Activated CD8-positive, alpha-beta memory T cell treated with anti-CD3 and anti-CD28 coated beads, Interleukin-2, amount 50 U/mL, for 4 hours (primary cell): ENCODE measurements around the gene MICAL2.
A peak's percentile ranks its signal among the peaks of the same experiment; 100 is the strongest.

Experiments used
- DNase-seq: peaks from one replicate; pipeline ENCODE4 v3.0.0-alpha.2; 2020

Gene MICAL2

DNA sequence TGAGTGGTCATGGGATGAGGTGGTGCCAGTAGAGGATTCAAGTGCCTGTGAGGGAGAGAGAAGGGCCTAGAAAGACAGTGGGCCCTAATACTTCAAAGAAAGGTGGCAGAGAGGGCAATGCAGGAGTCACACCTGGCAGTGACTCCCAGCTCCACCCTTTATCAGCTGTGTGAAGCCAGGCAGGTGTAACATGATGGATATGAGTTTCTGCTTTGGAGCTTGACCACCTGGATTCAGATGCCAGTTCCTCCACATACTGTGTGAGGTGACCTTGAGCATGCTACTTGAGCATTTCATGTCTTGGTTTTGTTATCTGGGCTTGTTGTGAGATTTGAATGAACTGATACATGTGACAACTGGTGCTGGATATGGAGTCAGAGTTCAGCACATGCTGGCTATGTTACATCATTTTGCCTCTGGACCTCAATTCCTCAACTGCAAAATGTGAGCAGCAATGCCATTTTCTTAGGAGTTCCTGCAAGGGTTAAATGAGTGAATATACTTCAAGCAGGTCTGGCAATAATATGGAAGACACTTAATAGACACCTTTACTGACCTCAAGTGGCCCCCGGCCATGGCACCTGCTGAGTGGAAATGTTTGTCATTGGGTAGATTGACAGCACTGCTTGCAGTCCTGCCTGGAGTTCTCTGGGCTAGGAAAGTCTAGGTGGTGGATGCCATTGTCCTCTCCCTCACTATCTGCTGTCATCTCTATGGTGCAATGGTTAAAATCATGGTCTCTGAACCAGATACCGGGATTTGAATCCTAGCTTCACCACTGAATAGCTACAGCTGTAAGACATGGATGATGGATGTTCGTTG, 83.3 kb downstream of the MICAL2 start:
- no peak for DNase-seq

DNA sequence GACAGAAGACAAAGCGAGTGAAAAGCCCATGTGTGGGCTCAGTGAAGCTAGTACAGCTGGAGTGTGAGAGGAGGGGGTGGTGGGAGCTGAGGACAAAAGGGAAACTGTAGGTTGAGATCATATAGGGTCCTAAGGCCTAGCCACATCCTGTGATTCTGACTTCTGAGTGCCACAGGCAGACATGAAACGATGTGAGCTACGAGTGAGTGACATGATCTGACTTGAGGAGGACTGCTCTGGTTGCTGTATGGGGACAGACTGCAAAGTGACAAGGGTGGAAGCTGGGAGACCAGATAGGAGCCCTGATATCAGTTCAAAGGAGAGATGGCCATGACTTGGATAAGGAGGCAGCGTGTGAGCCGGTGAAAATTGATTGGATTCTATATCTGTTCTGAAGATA, 85.4 kb downstream of the MICAL2 start:
- peak; percentile 31 for DNase-seq

DNA sequence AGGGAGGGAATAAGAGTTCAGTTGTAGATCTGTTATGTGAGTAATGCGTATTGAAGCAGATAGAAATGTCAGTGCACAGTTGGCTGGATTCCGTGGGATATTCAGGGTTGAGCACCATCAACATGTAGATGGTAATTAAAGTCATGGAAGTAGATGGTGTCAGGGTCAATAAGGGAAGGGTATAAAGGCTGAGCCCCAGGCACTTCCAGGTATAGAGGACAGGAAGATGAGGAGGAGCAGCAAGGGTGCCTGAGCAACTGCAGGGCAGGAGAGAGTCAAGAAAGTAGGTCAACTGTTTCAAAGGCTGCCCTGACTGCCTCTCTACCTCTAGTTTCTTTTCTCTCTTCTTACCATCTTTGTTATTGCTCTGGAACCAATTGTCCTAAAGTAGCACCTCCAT, 85.9 kb downstream of the MICAL2 start:
- no peak for DNase-seq

DNA sequence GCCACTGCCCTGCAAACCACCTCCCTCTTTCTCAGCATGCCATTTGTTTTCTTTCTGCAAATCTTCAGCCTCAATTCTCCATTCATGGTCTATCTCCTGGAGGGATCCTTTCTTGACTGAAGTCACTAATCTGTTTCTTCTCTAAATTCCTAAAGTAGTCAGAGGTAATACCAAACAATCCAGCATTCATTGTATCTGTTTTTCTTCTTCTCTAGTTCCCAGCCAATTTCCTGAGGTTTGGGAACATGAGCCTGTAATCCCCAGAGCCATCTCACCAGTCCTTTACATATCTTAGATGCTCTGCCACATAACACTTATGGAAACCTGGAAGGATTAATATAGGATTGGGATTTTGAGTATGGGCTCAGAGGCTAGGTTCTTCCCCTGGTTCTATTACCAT, 86.5 kb downstream of the MICAL2 start:
- no peak for DNase-seq

DNA sequence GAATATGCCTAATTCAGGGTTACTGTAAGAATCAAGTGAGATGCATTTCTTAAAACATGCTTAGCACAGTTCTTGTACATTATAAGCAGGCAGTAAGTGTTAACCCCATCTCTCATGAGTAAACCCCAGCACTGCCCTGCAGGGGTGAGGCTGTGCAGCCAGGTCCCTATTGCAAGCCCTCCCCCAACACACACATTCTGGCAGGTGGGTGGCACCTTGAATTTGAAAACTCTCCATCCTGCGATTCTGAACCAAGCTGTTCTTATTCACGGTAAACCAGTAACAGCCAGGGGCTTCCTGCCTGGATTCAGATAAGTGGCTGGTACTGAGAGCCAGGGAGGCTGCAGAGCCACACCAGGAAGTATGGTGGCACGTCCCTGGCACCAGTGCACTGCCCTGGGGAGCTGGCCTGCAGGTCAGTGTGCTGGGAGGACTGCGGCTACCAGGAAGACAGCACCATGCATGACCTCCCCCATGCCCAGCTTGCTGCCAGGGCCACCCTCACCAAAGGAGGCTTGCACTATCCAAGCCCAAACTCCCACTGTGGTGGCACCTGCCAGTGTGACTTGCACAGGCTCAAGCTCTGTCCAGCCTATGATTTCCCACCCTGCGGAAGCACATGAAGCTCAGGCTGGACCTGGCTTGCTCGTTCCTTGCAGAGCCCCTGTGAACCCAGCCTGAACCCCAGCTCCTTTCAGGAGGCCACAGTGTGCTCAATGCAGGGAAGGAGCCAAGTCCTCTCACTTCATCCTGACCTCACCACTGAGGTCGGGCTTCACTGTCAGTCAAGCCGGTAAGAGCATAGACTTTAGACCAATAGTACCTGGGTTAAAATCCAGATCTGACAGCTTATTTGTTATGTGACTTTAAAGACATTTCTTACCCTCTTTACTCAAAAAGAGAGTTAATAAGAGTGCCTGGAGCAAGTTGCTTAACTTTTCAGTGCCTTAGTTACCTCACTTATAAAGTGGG, 88.1 kb downstream of the MICAL2 start:
- no peak for DNase-seq

DNA sequence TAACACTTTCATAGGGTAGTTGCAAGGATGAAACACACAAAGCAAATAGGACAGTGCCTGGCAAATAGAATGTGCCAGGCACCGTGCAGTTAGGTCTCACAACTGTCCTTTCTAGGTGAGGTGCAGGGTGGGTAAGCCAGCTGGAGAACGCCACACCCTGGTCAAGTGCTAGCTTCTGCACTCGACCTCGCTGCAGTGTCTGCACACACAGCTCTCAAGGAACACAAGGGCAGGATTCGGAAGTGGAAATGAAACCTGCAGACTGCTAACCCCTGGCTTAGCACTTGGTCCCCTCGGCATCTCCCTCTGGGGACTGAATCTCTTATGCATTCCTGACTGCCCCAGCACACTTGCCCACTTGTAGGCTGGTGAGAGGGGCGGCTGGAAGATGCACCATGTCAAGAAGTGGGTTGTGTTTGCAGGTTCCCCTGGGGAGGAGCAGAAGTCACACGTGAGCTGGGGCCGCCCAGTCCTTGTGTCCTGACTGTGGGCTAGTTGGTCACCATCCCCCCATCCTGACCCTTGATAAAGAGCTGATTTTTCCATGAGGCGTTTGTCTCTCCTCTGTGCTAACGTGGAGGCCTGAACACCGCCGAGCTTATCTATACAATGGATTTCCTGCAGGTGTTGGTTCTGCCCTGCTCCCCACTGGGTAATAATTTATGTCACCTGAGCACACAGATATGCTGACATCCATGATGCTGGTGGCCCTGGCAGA, 89.0 kb downstream of the MICAL2 start:
- no peak for DNase-seq

DNA sequence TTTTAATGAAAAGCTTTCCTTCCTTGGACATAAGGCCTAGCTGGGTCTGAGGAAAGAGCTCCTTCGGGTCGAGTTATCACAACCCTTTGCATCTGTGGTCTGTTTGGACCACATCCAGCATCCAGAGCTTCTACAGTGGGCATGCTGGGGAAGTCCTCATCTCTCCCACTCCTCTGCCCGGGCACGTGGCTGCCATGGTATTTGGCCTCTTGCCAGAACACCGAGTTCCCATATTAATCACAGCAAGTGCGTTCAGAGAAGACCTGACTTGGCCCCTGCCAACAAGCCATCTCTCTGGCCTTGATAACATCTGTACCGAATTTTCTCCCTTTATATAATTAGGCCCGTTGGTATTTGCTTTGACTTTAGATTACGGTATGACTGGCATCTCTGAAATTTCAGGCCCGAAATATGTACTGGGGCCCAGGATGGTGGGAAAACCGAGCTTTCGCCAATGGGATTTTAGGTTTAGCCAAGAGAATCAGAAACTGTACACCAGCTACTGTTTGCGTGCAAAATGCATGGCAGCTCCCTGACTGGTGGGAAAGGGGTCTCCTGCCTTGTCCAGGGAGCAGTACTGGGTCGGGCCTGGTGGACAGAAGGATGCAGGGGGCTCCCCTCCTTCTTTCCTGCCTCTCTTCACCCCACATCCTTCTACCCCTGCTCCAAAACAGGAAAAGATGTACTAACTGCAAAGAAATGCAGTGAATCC, 90.0 kb downstream of the MICAL2 start:
- no peak for DNase-seq

DNA sequence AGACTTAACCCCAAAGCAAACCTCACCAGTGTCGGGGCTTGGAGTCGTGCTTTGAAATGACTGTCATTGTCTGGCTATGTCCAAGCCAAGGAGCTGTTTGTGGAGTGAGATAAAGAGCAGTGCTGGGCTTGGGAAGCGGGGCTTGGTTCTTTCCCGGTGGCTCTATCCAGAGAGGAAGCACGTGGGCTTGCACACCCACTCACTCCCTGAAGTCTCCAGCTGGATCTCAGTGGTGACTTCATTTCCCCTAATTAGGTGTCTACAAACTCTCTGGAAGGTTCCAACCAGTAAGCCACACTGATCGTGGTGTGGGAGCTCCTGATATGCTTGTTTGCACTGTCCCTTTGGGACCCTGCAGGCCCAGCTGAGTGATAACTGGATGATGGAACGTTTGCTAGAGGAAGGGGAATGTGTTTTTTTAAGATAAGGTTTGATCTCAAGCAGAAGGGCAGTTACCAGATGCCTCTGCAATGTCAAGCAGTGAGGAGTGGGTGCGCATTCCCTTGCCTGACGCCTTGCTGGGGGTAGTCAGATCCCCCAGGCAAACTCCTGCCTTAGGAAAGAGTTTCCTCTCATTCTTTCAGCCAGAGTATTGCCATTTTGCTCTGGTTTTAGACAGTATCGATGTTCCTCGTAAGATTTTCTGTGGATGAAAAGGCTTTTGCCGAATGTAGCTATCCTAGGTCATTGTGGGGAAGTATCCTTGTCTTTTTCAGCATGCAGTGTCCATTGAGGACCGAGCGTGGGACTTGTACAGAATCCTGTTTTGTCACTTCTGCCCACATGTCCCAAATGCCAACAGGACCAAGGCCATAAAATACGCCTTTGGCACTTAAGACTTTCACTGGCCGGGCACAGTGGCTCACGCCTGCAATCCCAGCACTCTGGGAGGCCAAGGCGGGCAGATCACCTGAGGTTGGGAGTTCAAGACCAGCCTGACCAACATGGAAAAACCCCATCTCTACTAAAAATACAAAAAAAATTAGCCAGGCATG, 90.9 kb downstream of the MICAL2 start:
- no peak for DNase-seq

DNA sequence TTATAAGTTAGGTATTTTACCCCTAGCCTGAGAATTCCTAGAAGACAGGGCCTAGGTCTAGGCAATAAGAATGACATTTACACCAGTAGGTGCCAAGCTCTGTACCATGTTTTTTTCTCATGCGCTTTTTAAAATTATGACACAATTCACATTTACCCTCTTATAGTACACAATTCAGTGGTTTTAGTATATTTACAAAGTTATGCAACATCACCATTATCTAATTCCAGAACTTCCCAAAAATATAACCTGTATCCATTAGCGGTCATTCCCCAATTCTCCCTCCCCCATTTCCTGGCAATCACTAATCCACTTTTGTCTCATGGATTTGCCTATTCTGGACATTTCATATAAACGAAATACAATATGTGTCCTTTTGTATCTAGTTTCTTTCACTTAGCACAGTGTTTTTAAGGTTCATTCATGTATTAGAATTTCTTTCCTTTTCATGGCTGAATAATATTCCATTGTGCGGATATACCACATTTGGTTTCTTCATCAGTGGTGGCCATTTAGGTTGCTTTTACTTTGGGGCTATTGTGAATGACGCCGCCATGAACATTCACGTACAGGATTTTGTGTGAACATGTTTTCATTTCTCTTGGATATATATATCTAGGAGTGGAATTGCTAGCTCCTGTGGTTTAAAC, 92.4 kb downstream of the MICAL2 start:
- DNase-seq, result no peak

DNA sequence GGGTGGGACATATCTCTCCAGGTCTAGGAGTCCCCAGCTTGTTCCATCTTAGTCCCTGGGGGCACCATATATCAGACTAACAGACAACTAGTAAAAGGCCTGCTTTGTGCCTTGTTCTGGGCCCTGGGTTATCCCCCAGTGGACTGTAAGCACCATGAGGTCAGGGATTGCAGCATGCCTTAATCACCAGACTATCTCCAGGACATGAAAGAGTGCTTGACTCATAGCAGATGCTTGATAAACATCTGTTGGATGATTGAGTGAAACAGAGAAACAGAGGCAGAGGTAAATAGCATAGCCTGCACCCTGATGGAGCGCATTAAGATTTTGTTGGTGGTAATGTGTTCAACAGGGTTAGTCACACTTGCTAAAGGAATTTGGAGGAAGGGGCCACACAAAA, 94.1 kb downstream of the MICAL2 start:
- DNase-seq, result no peak

DNA sequence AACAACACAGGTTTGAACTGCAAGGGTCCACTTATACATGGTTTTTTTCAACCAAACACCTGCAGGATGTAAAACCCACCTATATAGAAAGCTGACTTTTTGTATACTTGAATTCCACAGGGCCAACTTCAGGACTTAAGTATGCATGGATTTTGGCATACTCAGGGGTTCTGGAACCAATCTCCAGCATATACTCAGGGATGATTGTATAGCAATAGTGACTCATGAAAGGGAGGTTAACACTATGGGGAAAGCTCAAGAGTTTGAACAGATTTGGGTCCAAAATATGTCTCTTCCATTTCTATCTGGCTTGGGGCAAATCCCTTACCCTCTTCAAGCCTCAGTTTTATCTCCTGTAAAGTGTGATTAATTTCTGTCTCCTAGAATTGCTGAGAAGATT, 94.9 kb downstream of the MICAL2 start:
- no peak for DNase-seq

DNA sequence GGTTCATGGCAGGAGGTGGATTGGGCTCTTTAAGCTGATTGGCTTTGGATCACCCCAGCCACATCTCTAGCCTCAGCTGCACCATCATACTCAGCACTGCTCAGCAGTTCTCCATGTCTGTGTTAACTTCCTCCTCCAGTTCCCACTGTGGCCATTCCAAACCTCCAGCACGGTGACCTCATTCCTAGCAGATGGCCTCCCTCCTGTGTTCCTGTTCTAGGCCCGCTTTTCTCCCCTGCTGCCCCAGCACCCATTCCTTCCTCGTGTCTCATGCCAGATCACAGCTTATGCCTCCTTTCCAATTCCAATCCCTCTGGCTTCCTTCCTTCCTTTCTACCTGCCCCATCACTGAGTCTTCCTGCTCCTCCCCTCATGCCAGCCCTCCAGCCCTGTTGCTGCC, 96.1 kb downstream of the MICAL2 start:
- DNase-seq, result no peak

DNA sequence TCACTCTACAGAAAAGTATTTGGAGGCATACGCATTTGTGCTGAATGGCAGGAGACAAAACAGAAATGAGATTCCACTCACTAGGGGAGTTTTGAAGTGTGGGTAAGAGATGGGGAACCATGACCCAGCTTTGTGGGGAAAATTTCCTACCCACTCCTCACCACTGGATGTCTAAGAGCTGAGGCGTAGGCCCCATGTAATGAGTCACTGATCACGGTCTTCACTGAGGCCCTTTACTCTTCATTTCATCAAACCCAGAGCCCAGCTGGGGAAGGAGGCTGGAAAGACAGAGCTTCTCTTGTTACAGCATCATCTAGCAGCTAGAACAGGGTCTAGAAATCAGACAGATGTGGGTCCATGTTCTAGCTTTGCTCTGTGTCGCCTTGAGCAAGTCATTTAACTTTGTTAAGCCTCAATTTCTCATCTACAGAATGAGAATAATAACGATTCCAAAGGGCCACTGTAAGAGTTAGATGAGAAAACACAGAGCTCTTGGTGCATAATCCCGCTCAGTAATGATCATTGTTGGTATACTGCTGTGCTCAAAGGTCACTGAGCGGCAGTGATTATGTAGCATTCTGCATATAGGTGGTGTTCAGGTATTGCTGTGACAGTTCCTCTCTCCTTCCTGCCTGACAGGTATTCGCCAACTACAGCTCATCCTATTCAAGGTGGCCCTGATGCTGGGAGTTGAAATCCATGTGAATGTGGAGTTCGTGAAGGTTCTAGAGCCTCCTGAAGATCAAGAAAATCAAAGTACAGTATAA, 97.2 kb downstream of the MICAL2 start:
- DNase-seq, result no peak

DNA sequence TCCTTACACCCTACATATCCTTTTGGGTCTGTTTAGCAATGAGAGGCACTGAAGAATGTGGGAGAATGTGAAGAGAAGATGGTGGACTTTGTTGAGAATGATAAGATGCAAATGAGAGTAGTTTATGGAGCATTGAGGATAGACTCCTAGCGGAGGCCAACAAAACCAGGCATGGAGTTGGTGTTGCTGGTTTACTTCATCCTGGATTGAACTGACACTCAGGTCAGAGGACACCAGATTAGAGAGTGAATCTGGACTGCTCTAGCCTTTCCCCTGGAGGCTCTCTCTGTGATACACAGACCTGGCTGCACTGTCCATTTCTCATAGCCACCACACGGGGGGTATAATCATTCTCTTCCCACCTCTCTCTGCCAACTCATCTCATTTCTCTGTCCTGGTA, 98.7 kb downstream of the MICAL2 start:
- DNase-seq, result no peak

DNA sequence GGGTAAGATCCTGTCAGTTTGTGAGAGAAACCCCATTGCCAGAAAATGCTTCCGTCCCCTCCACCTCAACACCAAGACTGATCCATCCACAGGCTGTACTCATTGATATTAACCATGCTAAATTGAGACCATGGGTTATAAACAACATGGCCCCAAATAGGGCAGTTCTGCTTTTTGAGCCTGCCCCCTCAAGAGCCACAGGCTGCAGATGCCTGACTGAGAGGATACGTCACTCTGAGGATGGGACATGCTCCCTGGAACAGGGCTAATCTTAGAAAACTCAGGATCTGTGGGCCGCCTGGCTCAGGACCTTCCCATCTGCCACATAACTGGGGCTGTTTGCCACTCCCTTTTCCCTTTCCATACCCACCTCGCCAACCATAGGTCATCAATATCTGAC, 99.8 kb downstream of the MICAL2 start:
- no peak for DNase-seq

DNA sequence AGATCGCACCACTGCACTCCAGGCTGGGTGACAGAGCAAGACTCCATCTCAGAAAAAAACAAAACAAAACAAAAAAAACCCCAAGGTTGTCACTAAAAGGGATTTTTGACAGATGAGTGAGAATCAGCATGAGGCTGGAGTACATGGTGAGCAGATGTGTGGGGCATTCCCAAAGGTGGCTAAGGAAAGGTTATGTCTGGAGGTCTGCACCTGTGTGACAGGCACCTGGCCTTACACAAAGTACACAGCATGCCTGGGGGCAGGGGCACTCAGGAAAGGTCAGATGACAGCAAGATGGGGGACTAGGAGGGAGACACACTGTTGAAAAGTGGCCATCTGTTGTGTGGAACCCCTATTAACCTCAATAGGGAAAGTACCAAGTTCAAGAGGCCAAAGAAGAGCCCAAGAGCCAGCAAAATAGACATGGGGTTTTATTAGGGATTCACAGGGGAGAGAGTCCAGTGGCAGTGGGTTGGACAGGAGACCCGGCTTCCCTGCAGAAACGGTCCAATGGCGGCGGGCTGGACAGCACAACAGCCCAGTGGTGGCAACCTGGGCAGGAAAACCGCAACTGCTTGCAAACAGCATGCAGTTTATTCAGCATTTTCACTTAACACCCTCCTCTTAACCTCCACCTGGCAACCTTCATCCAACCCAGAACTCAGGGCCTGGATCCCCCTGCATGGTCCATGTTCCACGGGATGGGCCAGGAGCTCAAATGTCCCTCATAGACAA, 101.1 kb downstream of the MICAL2 start:
- DNase-seq, result no peak

DNA sequence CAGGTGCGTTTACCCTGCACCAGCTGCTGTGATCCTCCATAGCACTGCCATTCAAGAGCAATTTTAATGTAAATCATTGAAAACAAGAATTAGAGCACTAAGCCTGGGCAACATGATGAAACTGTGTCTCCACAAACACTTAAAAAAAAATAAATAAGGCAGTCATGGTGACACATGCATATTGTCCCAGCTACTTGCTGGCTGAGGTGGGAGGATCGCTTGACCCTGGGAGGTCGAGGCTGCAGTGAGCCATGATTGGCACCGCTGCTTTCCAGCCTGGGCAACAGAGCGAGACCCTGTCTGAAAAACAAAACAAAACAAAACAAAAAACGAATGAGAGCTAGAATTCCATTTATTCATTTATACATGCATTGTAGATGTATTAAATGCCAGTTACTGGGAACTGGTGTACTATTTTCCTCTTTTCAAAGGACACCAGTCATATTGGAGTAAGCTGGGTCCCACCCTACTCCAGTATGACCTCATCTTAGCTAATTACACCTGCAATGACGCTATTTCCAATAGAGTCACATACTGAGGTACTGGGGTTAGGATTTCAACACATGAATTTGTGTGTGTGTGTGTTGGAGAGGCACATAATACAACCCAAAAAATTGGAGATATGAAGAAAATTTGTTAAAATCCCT, 101.9 kb downstream of the MICAL2 start:
- no peak for DNase-seq

DNA sequence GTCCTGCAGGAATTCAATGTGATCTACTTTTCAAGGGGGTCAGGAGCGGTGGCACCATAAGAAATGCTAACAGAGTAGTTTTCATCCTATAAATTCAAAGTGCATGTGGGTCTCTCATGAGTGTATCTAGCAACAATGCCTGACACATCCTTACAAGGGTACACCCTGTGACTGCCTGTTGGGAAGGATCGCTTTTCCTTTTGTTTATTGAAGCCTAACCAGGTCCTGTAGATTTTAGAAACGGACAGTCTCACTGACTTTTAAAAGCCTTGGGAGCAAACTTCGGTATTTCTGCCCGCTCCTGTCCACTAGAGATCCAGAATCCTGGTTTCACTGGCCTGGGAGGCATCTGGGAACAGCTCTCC, 102.4 kb downstream of the MICAL2 start:
- no peak for DNase-seq

DNA sequence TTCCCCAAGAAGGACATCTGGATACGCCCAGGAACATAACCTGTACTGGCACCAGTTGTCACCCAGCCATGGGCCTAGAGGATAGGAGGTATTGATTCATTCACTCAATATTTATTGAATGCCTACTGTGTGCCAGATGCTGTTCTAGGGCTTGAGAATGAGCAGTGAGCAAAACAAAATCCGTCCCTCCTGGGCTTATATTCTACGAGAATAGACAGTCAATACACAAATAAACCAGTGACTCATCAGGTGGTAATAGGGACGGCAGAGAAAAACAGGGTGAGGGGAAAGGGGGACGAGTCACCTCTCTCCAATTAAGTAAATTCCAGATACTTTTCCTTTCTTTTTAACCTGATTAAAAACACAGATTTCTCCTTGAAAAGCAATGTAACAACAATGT, 103.5 kb downstream of the MICAL2 start:
- no peak for DNase-seq
